Neural progenitor cell (in vitro differentiated cells): Measurements from ENCODE around the gene TMEM120B. TPM values are rescaled to one million over a fixed set of nuclear protein-coding genes. Genes with fewer than 3 reads are reported as not detected.

Source experiments
- DNase-seq: peaks from one replicate; pipeline ENCODE4 v3.0.0-alpha.2; 2016; ENCODE audit warnings: low spot score
- H2AFZ ChIP-seq: fragments of 200-600 bp; sonication (generic); replicated peaks from 2 replicates; pipeline ENCODE4 v1.6.1; 2016; ENCODE audit warnings: antibody characterized with exemption
- H3F3A ChIP-seq: fragments of 200-600 bp; sonication (generic); 2 replicates; pipeline ENCODE4 v1.6.1; 2016; ENCODE audit warnings: antibody characterized with exemption, low read depth
- H3K27ac ChIP-seq: fragments of 200-600 bp; sonication (generic); 2 replicates; pipeline ENCODE4 v1.5.1; 2016; ENCODE audit warnings: mild to moderate bottlenecking
- H3K27me3 ChIP-seq: fragments of 200-600 bp; sonication (generic); 2 replicates; pipeline ENCODE4 v1.6.1; 2016; ENCODE audit warnings: mild to moderate bottlenecking, moderate library complexity
- H3K36me3 ChIP-seq: fragments of 200-600 bp; sonication (generic); 2 replicates; pipeline ENCODE4 v1.5.1; 2016
- H3K4me1 ChIP-seq: fragments of 200-600 bp; sonication (generic); 2 replicates; pipeline ENCODE4 v1.6.1; 2016; ENCODE audit warnings: mixed run types
- H3K4me2 ChIP-seq: fragments of 200-600 bp; sonication (generic); 2 replicates; pipeline ENCODE4 v1.6.1; 2016
- H3K4me3 ChIP-seq: fragments of 200-600 bp; sonication (generic); 2 replicates; pipeline ENCODE4 v1.5.1; 2016
- H3K79me2 ChIP-seq: fragments of 200-600 bp; sonication (generic); 2 replicates; pipeline ENCODE4 v1.6.1; 2016; ENCODE audit warnings: low read depth
- H3K9ac ChIP-seq: fragments of 200-600 bp; sonication (generic); 2 replicates; pipeline ENCODE4 v1.6.1; 2016
- H3K9me3 ChIP-seq: fragments of 200-600 bp; sonication (generic); 2 replicates; pipeline ENCODE4 v1.5.1; 2016; ENCODE audit warnings: low read depth
- H4K20me1 ChIP-seq: fragments of 200-600 bp; sonication (generic); 2 replicates; pipeline ENCODE4 v1.6.1; 2016; ENCODE audit warnings: low read depth
- H3K27ac Mint-ChIP-seq: 3 replicates; pipeline ENCODE4 v1.8.0; 2021; ENCODE audit warnings: mixed read lengths
- H3K27me3 Mint-ChIP-seq: 2 replicates; pipeline ENCODE4 v1.8.0; 2022; ENCODE audit warnings: low read depth, mild to moderate bottlenecking, inconsistent platforms, moderate library complexity, mixed read lengths; ENCODE audit not compliant: insufficient read depth
- H3K36me3 Mint-ChIP-seq: 3 replicates; pipeline ENCODE4 v1.8.0; 2021; ENCODE audit warnings: mixed read lengths
- H3K4me1 Mint-ChIP-seq: 3 replicates; pipeline ENCODE4 v1.8.0; 2021; ENCODE audit warnings: mixed read lengths
- H3K4me3 Mint-ChIP-seq: 3 replicates; pipeline ENCODE4 v1.8.0; 2021; ENCODE audit warnings: mild to moderate bottlenecking, moderate library complexity, mixed read lengths
- H3K9me3 Mint-ChIP-seq: 3 replicates; pipeline ENCODE4 v1.8.0; 2020; ENCODE audit warnings: mixed read lengths
- CTCF ChIP-seq: fragments of 200-600 bp; sonication (generic); IDR thresholded peaks from 2 replicates; pipeline ENCODE4 v1.5.1; 2017; ENCODE audit warnings: antibody characterized with exemption, mild to moderate bottlenecking
- EZH2 ChIP-seq: fragments of 200-600 bp; sonication (generic); IDR thresholded peaks from 2 replicates; pipeline ENCODE4 v1.6.1; 2017; ENCODE audit warnings: antibody characterized with exemption, mild to moderate bottlenecking, moderate library complexity
- EZH2phosphoT487 ChIP-seq: fragments of 200-600 bp; sonication (generic); IDR thresholded peaks from 2 replicates; pipeline ENCODE4 v1.6.1; 2017; ENCODE audit warnings: antibody characterized with exemption
- total RNA-seq: library from RNA; depleted of rRNA; stranded (reverse); fragments of >200 nt; gene quantifications from 2 replicates; pipeline ENCODE4 v1.2.3, GENCODE V29; 2015; ENCODE audit warnings: low replicate concordance

Gene TMEM120B
- total RNA-seq, 1 donor from 2014 or later = 4.7 TPM

- Histone ChIP-seq H3K4me2 (no peak overlapping the region), H3K27ac (no peak overlapping the region), H3K4me1 (no peaks in the 10 kb centered on the region), H3K9me3 (no peaks in the 10 kb centered on the region), H3K4me3 (no peak overlapping the region), H3K36me3 (no peaks in the 10 kb centered on the region), H3K79me2 (peaks cover 12% of the 10 kb centered on the region), H2AFZ (no peak overlapping the region), H3K9ac (no peak overlapping the region), H3F3A (no peaks in the 10 kb centered on the region), H4K20me1 (no peaks in the 10 kb centered on the region), H3K27me3 (no peaks in the 10 kb centered on the region)
- Mint-ChIP-seq H3K36me3 (no peaks in the 10 kb centered on the region), H3K4me1 (peaks cover 13% of the 10 kb centered on the region), H3K27me3 (peaks cover 2% of the 10 kb centered on the region), H3K9me3 (no peaks in the 10 kb centered on the region), H3K4me3 (no peak overlapping the region), H3K27ac (no peak overlapping the region)
- no peak for DNase-seq
- TF ChIP-seq CTCF (no peak), EZH2phosphoT487 (no peak), EZH2 (no peak)
These were observed 10.0 kb downstream of the TMEM120B start for GRCh38 chr12:121722511-121722910.

- peaks cover 4% of the 10 kb centered on the region for H3K27me3 Mint-ChIP-seq
- Histone ChIP-seq H3K27me3 (no peaks in the 10 kb centered on the region), H3K4me3 (no peak overlapping the region), H3F3A (no peaks in the 10 kb centered on the region), H3K36me3 (no peaks in the 10 kb centered on the region), H3K9me3 (no peaks in the 10 kb centered on the region), H4K20me1 (no peaks in the 10 kb centered on the region), H3K9ac (no peak overlapping the region), H3K4me1 (no peaks in the 10 kb centered on the region), H3K27ac (no peak overlapping the region), H3K4me2 (no peak overlapping the region), H2AFZ (no peak overlapping the region), H3K79me2 (peaks cover 7% of the 10 kb centered on the region)
- no peak for DNase-seq
- TF ChIP-seq EZH2phosphoT487 = no peak
- no peak for TF ChIP-seq EZH2
- no peak for TF ChIP-seq CTCF
- H3K9me3 Mint-ChIP-seq = no peaks in the 10 kb centered on the region
- peaks cover 13% of the 10 kb centered on the region for H3K4me1 Mint-ChIP-seq
- no peaks in the 10 kb centered on the region for H3K36me3 Mint-ChIP-seq
- no peak overlapping the region for H3K27ac Mint-ChIP-seq
- H3K4me3 Mint-ChIP-seq = no peak overlapping the region
These were observed 10.6 kb downstream of the TMEM120B start for GRCh38 chr12:121723200-121723599.

GRCh38 chr12:121724925-121725324, 12.4 kb downstream of the TMEM120B start:
- Histone ChIP-seq H3K4me1 (no peaks in the 10 kb centered on the region), H3K9me3 (no peaks in the 10 kb centered on the region), H3K9ac (no peak overlapping the region), H3F3A (no peaks in the 10 kb centered on the region), H3K27me3 (no peaks in the 10 kb centered on the region), H3K36me3 (no peaks in the 10 kb centered on the region), H3K27ac (no peak overlapping the region), H3K79me2 (peaks cover 3% of the 10 kb centered on the region), H3K4me2 (no peak overlapping the region), H4K20me1 (no peaks in the 10 kb centered on the region), H3K4me3 (no peak overlapping the region), H2AFZ (no peak overlapping the region)
- DNase-seq = no peak
- Mint-ChIP-seq H3K9me3 (no peaks in the 10 kb centered on the region), H3K36me3 (no peaks in the 10 kb centered on the region), H3K27ac (no peak overlapping the region), H3K4me1 (peaks cover 9% of the 10 kb centered on the region), H3K4me3 (no peak overlapping the region), H3K27me3 (peaks cover 4% of the 10 kb centered on the region)
- no peak for TF ChIP-seq CTCF
- TF ChIP-seq EZH2phosphoT487 = no peak
- no peak for TF ChIP-seq EZH2
